ENCODE results near the gene BBLN. TPM values are rescaled to one million over a fixed set of nuclear protein-coding genes. Genes with fewer than 3 reads are reported as not detected.
"Not testable (repeated sequence)": the region's sequence is repeated elsewhere in the genome, so short reads cannot be mapped to it uniquely, and the experiment has no call there.

Gene BBLN
- total RNA-seq, 1 donor from 2014 or later: 79.8 TPM

- intact Hi-C loops (cut with micrococcal nuclease): no loop called here
Measured at GRCh38 chr9:128162215-128163026, 2.4 kb downstream of the BBLN start.

- intact Hi-C loops (cut with micrococcal nuclease): no loop called here
Measured at GRCh38 chr9:128163027-128163515, 3.0 kb downstream of the BBLN start.

- intact Hi-C loops (cut with micrococcal nuclease): no loop called here
Measured at GRCh38 chr9:128163523-128164306, 3.6 kb downstream of the BBLN start.

GRCh38 chr9:128164307-128164885, 4.3 kb downstream of the BBLN start:
- intact Hi-C loops (cut with micrococcal nuclease): no loop called here

GRCh38 chr9:128166169-128166568, 6.1 kb downstream of the BBLN start:
- intact Hi-C loops (cut with micrococcal nuclease): no loop called here

- intact Hi-C loops (cut with micrococcal nuclease): no loop called here
Measured at GRCh38 chr9:128167209-128167608, 7.1 kb downstream of the BBLN start.

GRCh38 chr9:128168731-128169308, 8.8 kb downstream of the BBLN start:
- intact Hi-C loops (cut with micrococcal nuclease): no loop called here

- intact Hi-C loops (cut with micrococcal nuclease): no loop called here
Measured at GRCh38 chr9:128169492-128169891, 9.4 kb downstream of the BBLN start.

- intact Hi-C loops (cut with micrococcal nuclease): no loop called here
Measured at GRCh38 chr9:128169925-128170324, 9.9 kb downstream of the BBLN start.

- intact Hi-C loops (cut with micrococcal nuclease): no loop called here
Measured at GRCh38 chr9:128174062-128174461, 14.0 kb downstream of the BBLN start.

GRCh38 chr9:128175102-128175563, 15.1 kb downstream of the BBLN start:
- intact Hi-C loops (cut with micrococcal nuclease): no loop called here

- intact Hi-C loops (cut with micrococcal nuclease): no loop called here
Measured at GRCh38 chr9:128175726-128176125, 15.7 kb downstream of the BBLN start.

GRCh38 chr9:128178806-128179431, 18.9 kb downstream of the BBLN start:
- intact Hi-C loops (cut with micrococcal nuclease): no loop called here

- intact Hi-C loops (cut with micrococcal nuclease): no loop called here
Measured at GRCh38 chr9:128180001-128180400, 19.9 kb downstream of the BBLN start.

GRCh38 chr9:128180447-128180846, 20.4 kb downstream of the BBLN start:
- intact Hi-C loops (cut with micrococcal nuclease): no loop called here

- intact Hi-C loops (cut with micrococcal nuclease): not testable (repeated sequence)
Measured at GRCh38 chr9:128181480-128181879, 21.4 kb downstream of the BBLN start.

- intact Hi-C loops (cut with micrococcal nuclease): no loop called here
Measured at GRCh38 chr9:128182893-128183588, 23.0 kb downstream of the BBLN start.

GRCh38 chr9:128185979-128186965, 26.2 kb downstream of the BBLN start:
- intact Hi-C loops (cut with micrococcal nuclease): no loop called here

- intact Hi-C loops (cut with micrococcal nuclease): no loop called here
Measured at GRCh38 chr9:128187361-128187760, 27.3 kb downstream of the BBLN start.
